ENCODE data around the gene MYO9B.

The MYO9B gene

DNA sequence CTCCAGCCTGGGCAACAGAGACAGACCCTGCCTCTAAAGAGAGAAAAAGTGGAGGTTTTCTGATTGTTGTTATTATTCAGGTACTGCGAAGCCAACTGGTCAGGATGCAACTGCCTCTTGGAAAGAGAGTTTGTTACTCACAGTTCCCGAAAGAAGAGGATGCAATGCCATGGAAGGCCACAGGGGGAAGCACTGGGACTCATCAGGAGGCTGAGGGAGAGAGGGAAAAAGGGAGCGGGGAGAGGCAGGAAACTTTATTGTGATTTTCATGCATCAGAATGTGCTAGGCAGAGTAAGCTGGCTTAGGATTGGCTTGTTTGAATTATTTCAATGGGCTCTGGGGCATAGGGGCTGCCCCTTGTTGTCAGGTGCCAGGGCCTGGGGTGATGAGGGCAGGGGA is 27.6 kb downstream of the MYO9B start:
- DNase-seq (ENCODE audit: low read depth), result no peak
- TF ChIP-seq, protein P1, sequence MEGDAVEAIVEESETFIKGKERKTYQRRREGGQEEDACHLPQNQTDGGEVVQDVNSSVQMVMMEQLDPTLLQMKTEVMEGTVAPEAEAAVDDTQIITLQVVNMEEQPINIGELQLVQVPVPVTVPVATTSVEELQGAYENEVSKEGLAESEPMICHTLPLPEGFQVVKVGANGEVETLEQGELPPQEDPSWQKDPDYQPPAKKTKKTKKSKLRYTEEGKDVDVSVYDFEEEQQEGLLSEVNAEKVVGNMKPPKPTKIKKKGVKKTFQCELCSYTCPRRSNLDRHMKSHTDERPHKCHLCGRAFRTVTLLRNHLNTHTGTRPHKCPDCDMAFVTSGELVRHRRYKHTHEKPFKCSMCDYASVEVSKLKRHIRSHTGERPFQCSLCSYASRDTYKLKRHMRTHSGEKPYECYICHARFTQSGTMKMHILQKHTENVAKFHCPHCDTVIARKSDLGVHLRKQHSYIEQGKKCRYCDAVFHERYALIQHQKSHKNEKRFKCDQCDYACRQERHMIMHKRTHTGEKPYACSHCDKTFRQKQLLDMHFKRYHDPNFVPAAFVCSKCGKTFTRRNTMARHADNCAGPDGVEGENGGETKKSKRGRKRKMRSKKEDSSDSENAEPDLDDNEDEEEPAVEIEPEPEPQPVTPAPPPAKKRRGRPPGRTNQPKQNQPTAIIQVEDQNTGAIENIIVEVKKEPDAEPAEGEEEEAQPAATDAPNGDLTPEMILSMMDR (IDR thresholded peaks at IDR 0.05; ENCODE audit: insufficient read depth, low read depth, low read length, missing control alignments), result peak; percentile 60
- H3K4me3 ChIP-seq (ENCODE audit: low read depth, low read length), result no peak overlapping the region

DNA sequence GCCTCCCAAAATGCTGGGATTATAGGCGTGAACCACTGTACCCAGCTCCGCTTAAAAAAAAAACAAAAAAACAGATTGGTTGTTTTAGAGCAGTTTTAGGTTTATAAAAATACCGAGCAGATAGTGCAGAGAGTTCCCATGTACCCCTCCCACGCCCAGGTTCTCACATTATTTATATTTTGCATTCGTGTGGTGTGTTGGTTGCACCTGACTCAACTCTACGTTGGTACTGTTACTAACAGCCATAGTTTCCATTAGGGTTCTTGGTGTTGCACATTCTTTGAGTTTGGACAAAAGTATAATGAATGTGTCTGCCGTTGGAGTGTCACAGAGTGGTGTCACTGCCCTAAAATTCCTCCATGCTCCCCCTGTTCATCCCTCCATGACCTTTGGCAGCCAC is 29.1 kb downstream of the MYO9B start:
- peak; percentile 50 for DNase-seq (ENCODE audit: low read depth)
- no peak overlapping the region; the same call in none of the 2 replicates for H3K4me3 ChIP-seq (ENCODE audit: low read depth, low read length)
- TF ChIP-seq, protein P1 (IDR thresholded peaks at IDR 0.05; ENCODE audit: insufficient read depth, low read depth, low read length, missing control alignments), result no peak

GRCh38 chr19:17105556-17105955 is 30.0 kb downstream of the MYO9B start:
- TF ChIP-seq, protein P1 (IDR thresholded peaks at IDR 0.05; ENCODE audit: insufficient read depth, low read depth, low read length, missing control alignments), result no peak
- peak; percentile 69 for DNase-seq (ENCODE audit: low read depth)
- H3K4me3 ChIP-seq (ENCODE audit: low read depth, low read length), result no peak overlapping the region

- peak overlapping the region; percentile 33 for H3K4me3 ChIP-seq (ENCODE audit: low read depth, low read length)
- peak; percentile 51 for DNase-seq (ENCODE audit: low read depth)
Measured at GRCh38 chr19:17106964-17107363, 31.4 kb downstream of the MYO9B start.

- TF ChIP-seq, protein P1 (IDR thresholded peaks at IDR 0.05; ENCODE audit: insufficient read depth, low read depth, low read length, missing control alignments), result no peak
Measured at GRCh38 chr19:17107546-17108452, 32.2 kb downstream of the MYO9B start.

DNA sequence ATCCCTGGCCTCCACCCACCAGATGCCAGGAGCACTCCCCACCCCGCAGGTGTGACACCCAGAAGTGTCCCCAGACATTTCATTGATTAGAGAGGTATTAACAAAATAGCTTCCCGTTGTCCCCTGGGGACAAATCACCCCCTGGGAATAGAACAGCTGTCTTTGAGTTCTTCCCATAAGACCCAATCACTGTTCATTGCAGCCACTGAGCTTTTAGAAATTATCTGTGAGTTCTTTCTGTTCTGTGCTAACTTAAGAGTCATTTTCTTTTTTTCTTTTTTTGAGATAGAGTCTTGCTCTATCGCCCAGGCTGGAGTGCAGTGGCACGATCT is 32.8 kb downstream of the MYO9B start:
- peak; percentile 39 for DNase-seq (ENCODE audit: low read depth)
- H3K4me3 ChIP-seq (ENCODE audit: low read depth, low read length), result no peak overlapping the region
- TF ChIP-seq, protein P1 (IDR thresholded peaks at IDR 0.05; ENCODE audit: insufficient read depth, low read depth, low read length, missing control alignments), result no peak

More at GRCh38 chr19:17107546-17108452, 32.2 kb downstream of the MYO9B start:
- H3K4me3 ChIP-seq (ENCODE audit: low read depth, low read length), result peak overlapping the region; percentile 33
- peak; percentile 59 for DNase-seq (ENCODE audit: low read depth)

DNA sequence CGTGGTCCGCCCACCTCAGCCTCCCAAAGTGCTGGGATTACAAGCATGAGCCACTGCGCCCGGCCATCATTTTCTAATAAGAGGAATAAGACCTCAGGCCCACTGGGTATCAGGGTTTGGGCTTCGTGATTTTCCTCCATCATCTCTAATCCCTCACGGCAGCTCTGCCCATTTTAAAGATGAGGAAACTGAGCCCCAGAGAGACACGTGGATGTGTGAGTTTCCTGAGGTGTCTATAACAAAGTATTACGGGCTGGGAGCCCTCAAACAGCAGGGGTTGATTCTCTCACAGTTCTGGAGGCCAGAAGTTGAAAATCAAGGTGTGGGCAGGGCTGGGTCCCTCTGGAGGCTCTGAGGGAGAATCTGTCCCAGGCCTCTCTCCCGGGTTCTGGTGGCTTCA is 33.7 kb downstream of the MYO9B start:
- TF ChIP-seq, protein P1 (IDR thresholded peaks at IDR 0.05; ENCODE audit: insufficient read depth, low read depth, low read length, missing control alignments), result no peak
- no peak for DNase-seq (ENCODE audit: low read depth)
- H3K4me3 ChIP-seq (ENCODE audit: low read depth, low read length), result peak overlapping the region; percentile 45

Data from GM12865 (cell line).